Stimulated activated CD8-positive, alpha-beta memory T cell treated with anti-CD3 and anti-CD28 coated beads, Interleukin-7, amount 100 ng/mL, for 48 hours (primary cell): Measurements from ENCODE around the gene PPP6R1.

Experiments
- DNase-seq, 2 donors: peaks; one replicate each; pipeline ENCODE4 v3.0.0-alpha.2; 2020; ENCODE audit warnings: low read depth in 1 of 2; ENCODE audit errors: extremely low read depth in 1 of 2

The PPP6R1 gene

GRCh38 chr19:55261671-55262126, 2.9 kb upstream of the PPP6R1 start:
- no peak for DNase-seq

- DNase-seq, result no peak
Measured at GRCh38 chr19:55259540-55260210, 858 bp upstream of the PPP6R1 start.

GRCh38 chr19:55258476-55258827, 365 bp downstream of the PPP6R1 start:
- DNase-seq, result no peak

GRCh38 chr19:55257461-55258420, 1.1 kb downstream of the PPP6R1 start:
- DNase-seq, result no peak

GRCh38 chr19:55256562-55257460, 2.0 kb downstream of the PPP6R1 start:
- DNase-seq, result no peak

- DNase-seq, result peak in 1 of 2 donors; percentile 67
Measured at GRCh38 chr19:55255618-55256423, 3.0 kb downstream of the PPP6R1 start.

- no peak for DNase-seq
Measured at GRCh38 chr19:55254625-55254977, 4.2 kb downstream of the PPP6R1 start.

- DNase-seq, result peak in 1 of 2 donors; percentile 50
Measured at GRCh38 chr19:55253842-55254624, 4.8 kb downstream of the PPP6R1 start.

GRCh38 chr19:55252760-55253663, 5.8 kb downstream of the PPP6R1 start:
- no peak for DNase-seq

GRCh38 chr19:55251341-55252081, 7.3 kb downstream of the PPP6R1 start:
- peak in 1 of 2 donors; percentile 48 for DNase-seq

GRCh38 chr19:55250262-55251036, 8.4 kb downstream of the PPP6R1 start:
- DNase-seq, result no peak

GRCh38 chr19:55249841-55250240, 9.0 kb downstream of the PPP6R1 start:
- no peak for DNase-seq

GRCh38 chr19:55248704-55249103, 10.1 kb downstream of the PPP6R1 start:
- DNase-seq, result no peak

GRCh38 chr19:55248166-55248675, 10.6 kb downstream of the PPP6R1 start:
- DNase-seq, result no peak

- no peak for DNase-seq
Measured at GRCh38 chr19:55247621-55248099, 11.2 kb downstream of the PPP6R1 start.
